ENCODE results near the gene EPC2.
"Not testable (repeated sequence)": the region's sequence is repeated elsewhere in the genome, so short reads cannot be mapped to it uniquely, and the experiment has no call there.

The EPC2 gene

GRCh38 chr2:148670773-148671172, 26.2 kb downstream of the EPC2 start:
- no peak for DNase-seq (ENCODE audit: low read depth)
- no peak overlapping the region for H3K4me3 ChIP-seq (ENCODE audit: control insufficient read depth, low read depth, low read length)
- TF ChIP-seq, protein P1, sequence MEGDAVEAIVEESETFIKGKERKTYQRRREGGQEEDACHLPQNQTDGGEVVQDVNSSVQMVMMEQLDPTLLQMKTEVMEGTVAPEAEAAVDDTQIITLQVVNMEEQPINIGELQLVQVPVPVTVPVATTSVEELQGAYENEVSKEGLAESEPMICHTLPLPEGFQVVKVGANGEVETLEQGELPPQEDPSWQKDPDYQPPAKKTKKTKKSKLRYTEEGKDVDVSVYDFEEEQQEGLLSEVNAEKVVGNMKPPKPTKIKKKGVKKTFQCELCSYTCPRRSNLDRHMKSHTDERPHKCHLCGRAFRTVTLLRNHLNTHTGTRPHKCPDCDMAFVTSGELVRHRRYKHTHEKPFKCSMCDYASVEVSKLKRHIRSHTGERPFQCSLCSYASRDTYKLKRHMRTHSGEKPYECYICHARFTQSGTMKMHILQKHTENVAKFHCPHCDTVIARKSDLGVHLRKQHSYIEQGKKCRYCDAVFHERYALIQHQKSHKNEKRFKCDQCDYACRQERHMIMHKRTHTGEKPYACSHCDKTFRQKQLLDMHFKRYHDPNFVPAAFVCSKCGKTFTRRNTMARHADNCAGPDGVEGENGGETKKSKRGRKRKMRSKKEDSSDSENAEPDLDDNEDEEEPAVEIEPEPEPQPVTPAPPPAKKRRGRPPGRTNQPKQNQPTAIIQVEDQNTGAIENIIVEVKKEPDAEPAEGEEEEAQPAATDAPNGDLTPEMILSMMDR (IDR thresholded peaks at IDR 0.05; ENCODE audit: control insufficient read depth, insufficient read depth, low read depth, low read length, missing control alignments), result no peak

DNA sequence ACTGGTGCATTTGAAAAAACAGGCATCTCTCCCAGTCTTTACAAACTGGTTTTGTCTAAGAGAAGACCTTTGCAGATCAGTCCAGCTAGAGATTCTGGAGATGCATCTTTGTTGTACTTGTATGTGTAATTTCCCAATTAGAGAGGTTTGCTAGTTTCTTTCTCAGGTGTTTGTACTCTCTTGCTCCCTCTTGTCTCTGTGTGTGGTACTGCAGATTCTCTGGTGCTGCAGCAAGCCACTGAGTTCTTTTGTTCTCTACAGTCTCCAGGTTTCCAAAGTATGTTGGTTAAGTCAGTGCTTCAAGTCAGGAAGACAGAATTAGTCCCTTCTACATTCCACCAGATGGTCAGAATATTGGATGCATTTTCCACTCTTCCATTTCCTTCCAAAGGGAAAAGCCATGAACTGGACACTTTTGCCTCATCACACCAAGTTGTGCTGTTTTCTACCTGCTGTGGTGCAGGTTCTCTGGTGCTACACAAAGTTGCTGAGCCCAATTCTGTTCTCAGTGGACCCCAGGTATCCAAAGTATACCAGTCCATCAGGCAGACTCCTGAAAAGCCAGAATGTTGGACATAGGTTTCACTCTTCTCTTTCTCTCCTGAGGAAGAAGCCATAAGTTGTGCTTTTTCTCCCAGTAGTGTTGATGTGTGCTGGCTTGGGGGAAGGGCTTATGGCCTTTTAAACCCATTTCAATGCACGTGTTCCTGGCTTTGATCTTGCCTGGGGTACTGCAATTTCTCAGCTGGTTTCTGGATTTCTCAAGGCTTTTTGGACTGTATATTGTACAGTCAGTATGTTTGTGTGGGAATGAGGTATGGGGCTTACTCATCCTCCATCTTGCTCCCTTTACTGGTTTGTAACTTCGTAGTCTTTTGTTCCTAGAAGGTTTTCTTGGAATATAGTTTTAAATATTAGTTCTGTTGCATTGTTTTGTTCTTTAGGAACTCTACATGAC, 29.8 kb downstream of the EPC2 start:
- TF ChIP-seq, protein P1 (IDR thresholded peaks at IDR 0.05; ENCODE audit: control insufficient read depth, insufficient read depth, low read depth, low read length, missing control alignments), result peak; percentile 26
- DNase-seq (ENCODE audit: low read depth), result no peak
- no peak overlapping the region for H3K4me3 ChIP-seq (ENCODE audit: control insufficient read depth, low read depth, low read length)

GRCh38 chr2:148675708-148676107, 31.2 kb downstream of the EPC2 start:
- TF ChIP-seq, protein P1 (IDR thresholded peaks at IDR 0.05; ENCODE audit: control insufficient read depth, insufficient read depth, low read depth, low read length, missing control alignments), result no peak
- no peak overlapping the region for H3K4me3 ChIP-seq (ENCODE audit: control insufficient read depth, low read depth, low read length)
- no peak for DNase-seq (ENCODE audit: low read depth)

- not testable (repeated sequence) for DNase-seq (ENCODE audit: low read depth); H3K4me3 ChIP-seq (ENCODE audit: control insufficient read depth, low read depth, low read length)
These were observed 34.0 kb downstream of the EPC2 start for GRCh38 chr2:148678302-148679179.

- no peak overlapping the region for H3K4me3 ChIP-seq (ENCODE audit: control insufficient read depth, low read depth, low read length)
- no peak for DNase-seq (ENCODE audit: low read depth)
- TF ChIP-seq, protein P1 (IDR thresholded peaks at IDR 0.05; ENCODE audit: control insufficient read depth, insufficient read depth, low read depth, low read length, missing control alignments), result no peak
These were observed 35.9 kb downstream of the EPC2 start for GRCh38 chr2:148680462-148680861.

GRCh38 chr2:148681443-148681842, 36.9 kb downstream of the EPC2 start:
- DNase-seq (ENCODE audit: low read depth), result no peak
- H3K4me3 ChIP-seq (ENCODE audit: control insufficient read depth, low read depth, low read length), result no peak overlapping the region
- TF ChIP-seq, protein P1 (IDR thresholded peaks at IDR 0.05; ENCODE audit: control insufficient read depth, insufficient read depth, low read depth, low read length, missing control alignments), result no peak

- DNase-seq (ENCODE audit: low read depth); H3K4me3 ChIP-seq (ENCODE audit: control insufficient read depth, low read depth, low read length): not testable (repeated sequence)
These were observed 37.3 kb downstream of the EPC2 start for GRCh38 chr2:148681862-148682261.
